ENCODE results near the gene FAM53C. TPM values are rescaled to one million over a fixed set of nuclear protein-coding genes. Genes with fewer than 3 reads are reported as not detected.
"Not testable (repeated sequence)": the region's sequence is repeated elsewhere in the genome, so short reads cannot be mapped to it uniquely, and the experiment has no call there.

Gene FAM53C
- total RNA-seq = 10 to 100 TPM; 21.9 to 38.7 (median 25.3) TPM

- no peak for TF ChIP-seq CTCF (IDR thresholded peaks at IDR 0.05)
- ATAC-seq (ENCODE audit: low FRiP score) (peak; percentile 96), DNase-seq (ENCODE audit: low spot score) (peak; percentile 87)
Measured at GRCh38 chr5:138337685-138338410, at the start of gene FAM53C. TSS of gene FAM53C (plus strand) at chr5:138338266. CDS start at chr5:138341336, 3,070 bp downstream.

- no peak for ATAC-seq (ENCODE audit: low FRiP score)
- no peak for DNase-seq (ENCODE audit: low spot score)
Measured at GRCh38 chr5:138289296-138289695, 48.8 kb upstream of the FAM53C start.

GRCh38 chr5:138303372-138303771, 34.7 kb upstream of the FAM53C start:
- no peak for TF ChIP-seq CTCF (IDR thresholded peaks at IDR 0.05)

More at GRCh38 chr5:138289296-138289695, 48.8 kb upstream of the FAM53C start:
- no peak for TF ChIP-seq CTCF (IDR thresholded peaks at IDR 0.05)

GRCh38 chr5:138305797-138306196, 32.3 kb upstream of the FAM53C start:
- DNase-seq (ENCODE audit: low spot score) (no peak), ATAC-seq (ENCODE audit: low FRiP score) (no peak)
- no peak for TF ChIP-seq CTCF (IDR thresholded peaks at IDR 0.05)

More at GRCh38 chr5:138303372-138303771, 34.7 kb upstream of the FAM53C start:
- no peak for ATAC-seq (ENCODE audit: low FRiP score)
- DNase-seq (ENCODE audit: low spot score) = no peak

GRCh38 chr5:138315751-138316278, 22.3 kb upstream of the FAM53C start:
- ATAC-seq (ENCODE audit: low FRiP score) = no peak
- TF ChIP-seq CTCF (IDR thresholded peaks at IDR 0.05) = no peak

GRCh38 chr5:138316355-138316754, 21.7 kb upstream of the FAM53C start:
- no peak for DNase-seq (ENCODE audit: low spot score)
- no peak for TF ChIP-seq CTCF (IDR thresholded peaks at IDR 0.05)
- ATAC-seq (ENCODE audit: low FRiP score) = no peak

More at GRCh38 chr5:138315751-138316278, 22.3 kb upstream of the FAM53C start:
- DNase-seq (ENCODE audit: low spot score) = no peak

GRCh38 chr5:138318211-138318610, 19.9 kb upstream of the FAM53C start:
- not testable (repeated sequence) for ATAC-seq (ENCODE audit: low FRiP score); DNase-seq (ENCODE audit: low spot score)
